Measurements from ENCODE around the gene EPG5. TPM values are rescaled to one million over a fixed set of nuclear protein-coding genes. Genes with fewer than 3 reads are reported as not detected.
A peak's percentile ranks its signal among the peaks of the same experiment; 100 is the strongest.
"Not testable (repeated sequence)": the region's sequence is repeated elsewhere in the genome, so short reads cannot be mapped to it uniquely, and the experiment has no call there.

The EPG5 gene
- total RNA-seq, 1 experiment from 2014 or later: 5.8 TPM

DNA sequence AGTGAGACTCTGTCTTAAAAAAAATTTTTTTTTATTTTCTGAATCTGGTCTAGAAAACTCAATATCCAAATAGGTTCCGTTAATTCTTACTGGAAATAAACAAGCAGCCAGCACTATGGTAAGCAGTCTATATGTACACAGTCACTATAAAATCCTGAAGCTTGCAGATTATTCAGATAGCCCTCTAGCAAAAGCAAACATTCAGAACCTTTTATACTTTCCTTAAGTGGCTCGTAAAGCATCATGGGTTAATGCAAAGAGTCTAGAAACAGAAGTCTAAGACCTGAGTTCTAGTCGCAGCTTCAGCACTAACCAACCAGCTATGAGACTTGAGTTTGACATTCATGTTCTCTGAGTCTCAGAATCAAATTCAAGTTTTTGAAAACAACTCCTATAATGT is 89.7 kb downstream of the EPG5 start:
- no peak for DNase-seq (ENCODE audit: low spot score)
- in situ Hi-C loops (cut with HindIII; ENCODE audit: low sequenced_read_pairs): no loop called here

DNA sequence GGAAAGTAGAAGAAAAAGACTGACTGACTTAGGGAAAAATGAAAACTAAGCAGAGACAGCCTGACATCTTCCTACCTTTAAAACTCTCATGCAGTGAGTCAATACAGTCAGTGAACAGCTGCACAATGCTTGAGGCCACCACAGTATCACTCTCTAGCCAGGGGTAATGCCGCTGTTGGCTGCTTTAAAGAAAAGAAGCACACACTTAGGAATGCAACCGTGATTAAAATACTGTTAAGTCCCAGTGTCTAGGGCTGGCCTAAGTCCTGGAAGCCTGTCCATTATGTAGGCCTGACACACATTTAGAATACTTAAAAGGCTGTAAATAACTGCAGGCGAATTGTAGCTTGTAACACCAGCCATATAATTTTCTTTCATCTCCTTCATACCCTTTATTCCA is 91.0 kb downstream of the EPG5 start:
- in situ Hi-C loops (cut with HindIII; ENCODE audit: low sequenced_read_pairs): no loop called here
- DNase-seq (ENCODE audit: low spot score): no peak

DNA sequence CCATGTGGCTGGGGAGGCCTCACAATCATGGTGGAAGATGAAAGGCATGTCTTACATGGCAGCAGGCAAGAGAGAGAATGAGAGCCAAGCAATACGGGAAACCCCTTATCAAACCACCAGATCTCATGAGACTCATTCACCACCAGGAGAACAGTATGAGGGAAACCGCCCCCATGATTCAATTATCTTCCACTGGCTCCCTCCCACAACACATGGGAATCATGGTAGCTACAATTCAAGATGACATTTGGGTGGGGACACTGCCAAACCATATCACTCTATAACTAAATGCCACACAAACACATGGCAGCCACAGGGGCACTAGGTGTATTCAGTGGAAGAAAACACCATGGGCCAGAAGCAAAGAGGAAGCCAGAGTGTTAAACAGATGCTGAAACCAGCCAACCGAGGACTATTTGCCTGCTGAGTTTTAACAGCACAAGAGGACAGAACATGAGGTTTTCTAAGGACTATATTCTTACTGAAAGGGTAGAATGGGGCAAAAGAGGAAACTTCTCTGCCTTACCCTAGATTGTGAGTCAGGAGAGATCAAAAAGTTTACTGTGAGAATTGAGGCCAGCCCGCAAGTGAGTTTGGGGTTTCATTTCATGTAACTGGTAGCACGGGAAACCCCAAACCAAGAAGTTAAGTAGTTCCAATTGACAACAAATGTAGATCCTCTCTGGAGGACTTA is 92.5 kb downstream of the EPG5 start:
- in situ Hi-C loops (cut with HindIII; ENCODE audit: low sequenced_read_pairs): no loop called here
- no peak for DNase-seq (ENCODE audit: low spot score)

DNA sequence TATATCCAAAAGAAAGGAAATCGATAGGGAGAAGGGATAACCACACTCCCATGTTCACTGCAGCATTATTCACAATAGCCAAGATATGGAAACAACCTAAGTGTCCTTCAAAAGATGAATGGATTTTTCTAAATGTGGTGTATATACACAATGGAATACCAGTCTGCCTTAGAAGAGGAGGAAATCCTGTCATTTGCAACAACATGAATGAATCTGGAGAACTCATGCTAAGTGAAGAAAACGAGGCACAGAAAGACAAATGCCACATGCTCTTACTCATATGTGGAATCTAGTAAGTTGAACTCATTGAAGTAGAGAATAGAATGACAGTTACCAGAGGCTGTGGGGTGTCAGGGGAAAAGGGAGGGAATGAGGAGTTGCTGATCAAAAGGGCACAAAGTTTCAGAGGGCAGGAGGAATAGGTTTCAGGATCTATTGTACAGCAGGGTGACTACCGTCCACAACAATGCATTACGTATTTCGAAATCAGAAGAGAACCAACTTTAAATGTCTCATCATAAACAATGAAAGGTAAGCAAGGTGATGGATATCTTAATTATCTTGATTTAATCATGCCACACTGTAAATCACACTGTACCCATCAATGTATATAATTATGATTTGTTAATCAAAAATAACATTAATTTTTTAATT is 95.6 kb downstream of the EPG5 start:
- in situ Hi-C loops (cut with HindIII; ENCODE audit: low sequenced_read_pairs): no loop called here
- DNase-seq (ENCODE audit: low spot score): no peak

DNA sequence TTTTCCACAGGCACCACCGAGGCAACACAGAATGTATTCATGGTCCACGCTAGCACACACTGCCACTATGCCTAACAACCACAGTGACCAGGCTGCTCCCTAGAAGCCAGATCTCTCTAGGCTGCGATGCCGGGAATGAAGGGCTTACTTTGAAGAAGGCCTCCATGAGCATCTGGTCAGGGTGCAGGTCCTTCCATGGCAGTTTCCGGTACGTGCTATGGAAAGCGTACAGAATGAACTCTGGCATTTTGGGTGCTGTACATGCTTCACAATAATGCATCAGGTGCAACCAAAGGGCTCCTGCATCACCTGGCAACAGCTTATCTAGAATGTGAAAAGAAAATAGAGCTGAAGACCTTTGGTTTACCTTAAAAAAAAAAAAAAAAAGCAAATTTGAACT is 96.7 kb downstream of the EPG5 start:
- in situ Hi-C loops (cut with HindIII; ENCODE audit: low sequenced_read_pairs): no loop called here
- DNase-seq (ENCODE audit: low spot score): no peak

DNA sequence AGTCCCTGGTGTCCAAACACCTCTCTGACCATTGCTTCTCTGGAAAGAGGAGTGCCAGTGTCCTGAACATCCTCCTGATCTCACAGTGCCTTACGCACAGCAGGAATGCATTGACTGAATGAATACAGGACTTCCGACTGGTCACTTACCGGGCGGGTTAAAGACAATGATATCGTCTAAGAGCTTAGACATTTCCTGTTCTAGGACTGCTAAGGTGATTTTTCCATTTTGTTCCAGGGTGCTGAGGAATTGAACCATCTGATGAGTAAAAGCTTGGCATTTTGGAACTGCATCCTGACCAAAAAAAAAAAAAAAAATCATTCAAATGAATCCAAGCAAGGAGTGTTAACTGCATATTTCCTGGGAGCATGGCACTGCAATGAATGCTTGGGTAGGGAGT is 101.7 kb downstream of the EPG5 start:
- no peak for DNase-seq (ENCODE audit: low spot score)
- in situ Hi-C loops (cut with HindIII; ENCODE audit: low sequenced_read_pairs): no loop called here

DNA sequence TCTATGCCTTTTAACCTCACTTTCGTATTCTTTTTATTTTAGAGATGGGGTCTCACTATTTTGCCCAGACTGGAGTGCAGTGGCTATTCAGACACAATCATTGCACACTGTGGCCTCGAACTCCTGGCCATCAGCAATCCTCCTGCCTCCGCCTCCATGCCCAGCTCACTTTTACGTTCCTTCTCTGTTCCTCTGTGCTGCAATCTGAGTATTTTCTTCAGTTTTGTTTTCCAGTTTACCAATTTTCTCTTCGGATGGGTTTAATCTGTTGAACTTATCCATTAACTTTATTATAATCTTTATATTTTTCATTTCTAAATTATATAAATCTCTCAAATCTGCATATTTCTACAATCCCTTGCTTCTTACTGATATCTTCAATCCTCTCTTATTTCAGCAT is 103.0 kb downstream of the EPG5 start:
- in situ Hi-C loops (cut with HindIII; ENCODE audit: low sequenced_read_pairs): no loop called here
- DNase-seq (ENCODE audit: low spot score): no peak

DNA sequence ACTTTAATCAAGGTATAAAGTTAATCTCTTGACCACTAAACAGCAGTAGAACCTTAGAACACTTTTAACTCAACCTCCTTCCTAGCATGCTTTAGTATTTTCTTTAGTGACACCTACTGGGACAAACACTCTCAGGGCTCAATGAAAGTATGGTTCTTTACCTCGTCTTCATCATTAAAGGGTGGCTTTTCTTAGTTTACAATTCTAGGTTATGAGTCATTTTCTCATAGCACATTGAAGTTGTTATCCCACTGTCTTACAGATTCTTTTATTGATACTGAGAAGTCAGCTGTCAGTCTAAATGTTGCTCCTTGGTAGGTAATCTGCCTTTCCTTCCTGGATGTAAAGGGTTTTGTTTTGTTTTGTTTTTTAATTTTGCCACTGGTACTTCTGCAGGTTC is 103.7 kb downstream of the EPG5 start:
- no peak for DNase-seq (ENCODE audit: low spot score)
- in situ Hi-C loops (cut with HindIII; ENCODE audit: low sequenced_read_pairs): no loop called here

DNA sequence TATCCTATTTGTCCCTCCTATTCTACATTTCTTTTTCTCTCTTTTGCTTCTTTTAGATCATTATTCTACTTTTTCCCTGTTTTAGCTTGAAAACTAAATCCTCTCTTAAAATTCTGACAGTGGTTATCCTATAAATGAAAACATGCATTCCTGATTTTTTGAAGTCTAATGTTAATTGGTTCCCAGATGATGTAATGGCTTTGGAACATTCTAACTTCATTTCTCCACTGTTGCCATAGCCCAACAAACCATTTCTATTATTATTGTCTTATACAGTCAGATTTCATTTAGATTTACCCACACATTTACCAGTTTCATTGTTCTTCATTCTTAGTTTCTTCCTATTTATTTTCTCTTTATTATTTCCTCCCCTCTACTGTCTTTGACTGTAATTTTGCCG is 105.2 kb downstream of the EPG5 start:
- no peak for DNase-seq (ENCODE audit: low spot score)
- in situ Hi-C loops (cut with HindIII; ENCODE audit: low sequenced_read_pairs): no loop called here

DNA sequence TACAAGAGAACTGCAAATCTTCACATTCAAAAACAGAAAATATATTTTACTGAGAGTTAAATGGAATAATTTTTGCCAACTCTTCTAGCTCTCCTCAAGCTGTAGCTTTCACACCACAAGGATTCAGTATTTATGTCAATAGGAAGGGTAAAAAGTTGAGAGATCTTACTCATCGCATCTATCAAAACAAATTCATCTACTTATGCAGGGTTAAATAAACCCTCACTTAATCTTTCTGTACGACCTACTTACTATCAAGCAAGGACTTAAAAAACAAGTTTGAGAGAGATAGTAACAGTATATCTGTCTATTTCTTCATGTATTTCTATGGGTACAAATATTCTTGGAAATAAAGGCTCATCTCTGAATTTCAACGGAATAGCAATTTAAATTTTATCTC is 106.2 kb downstream of the EPG5 start:
- in situ Hi-C loops (cut with HindIII; ENCODE audit: low sequenced_read_pairs): no loop called here
- DNase-seq (ENCODE audit: low spot score): no peak

DNA sequence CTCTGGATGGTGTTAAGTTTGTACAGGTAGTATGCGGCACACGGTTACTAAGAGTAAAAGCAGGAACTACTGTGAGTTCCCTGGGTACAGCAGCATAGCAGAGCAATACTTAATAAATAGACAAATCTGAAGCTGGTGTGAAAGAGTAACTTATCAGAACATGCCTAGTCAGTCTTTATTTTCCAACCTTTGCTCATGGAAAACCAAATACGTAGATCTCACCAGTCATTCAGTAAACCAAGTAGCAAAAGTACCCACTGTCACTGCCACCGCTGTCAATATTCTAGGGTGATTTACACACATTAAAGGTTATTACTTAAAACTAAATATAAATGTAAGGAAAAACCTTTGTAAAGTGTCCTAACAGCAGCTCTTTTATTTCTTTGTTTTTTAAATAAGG is 106.6 kb downstream of the EPG5 start:
- in situ Hi-C loops (cut with HindIII; ENCODE audit: low sequenced_read_pairs): no loop called here
- DNase-seq (ENCODE audit: low spot score): no peak

DNA sequence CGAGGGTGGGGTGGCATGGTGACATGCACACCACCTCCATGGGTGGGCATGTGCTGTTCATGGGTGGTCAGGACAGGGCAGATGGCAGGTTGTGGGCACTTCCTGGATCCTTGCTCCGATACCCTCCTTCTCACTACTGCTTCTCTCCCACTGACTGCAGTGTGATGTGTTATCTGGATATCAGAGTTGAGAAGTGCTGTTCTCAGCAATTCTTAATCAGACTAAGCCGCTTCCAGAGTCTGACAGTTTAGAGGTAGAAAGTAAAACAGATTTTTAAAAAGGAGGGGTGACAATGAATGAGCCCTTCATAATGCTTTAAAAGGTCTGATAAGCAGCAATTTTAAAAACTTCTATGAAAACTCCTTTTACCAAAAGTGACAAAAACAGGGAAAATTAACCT is 107.8 kb downstream of the EPG5 start:
- no peak for DNase-seq (ENCODE audit: low spot score)
- in situ Hi-C loops (cut with HindIII; ENCODE audit: low sequenced_read_pairs): no loop called here

DNA sequence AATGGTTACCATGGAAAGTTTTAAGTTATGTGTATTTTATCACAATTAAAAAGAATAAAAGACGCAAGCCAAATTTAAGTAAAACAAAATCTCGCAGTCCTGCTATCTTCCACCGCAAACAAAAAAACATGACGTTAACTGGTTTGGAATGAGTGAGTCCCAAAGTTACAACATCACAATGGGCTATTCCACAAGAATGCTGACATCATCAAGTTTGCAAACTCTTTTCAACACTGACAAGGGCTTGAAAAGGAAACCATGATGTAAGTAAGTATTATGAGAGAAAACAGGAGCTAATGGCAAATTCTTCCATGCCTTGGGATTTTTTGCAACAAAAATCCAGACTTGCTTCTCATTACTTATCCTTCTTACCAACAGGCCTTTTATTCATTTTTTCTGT is 110.6 kb downstream of the EPG5 start:
- no peak for DNase-seq (ENCODE audit: low spot score)
- in situ Hi-C loops (cut with HindIII; ENCODE audit: low sequenced_read_pairs): no loop called here

DNA sequence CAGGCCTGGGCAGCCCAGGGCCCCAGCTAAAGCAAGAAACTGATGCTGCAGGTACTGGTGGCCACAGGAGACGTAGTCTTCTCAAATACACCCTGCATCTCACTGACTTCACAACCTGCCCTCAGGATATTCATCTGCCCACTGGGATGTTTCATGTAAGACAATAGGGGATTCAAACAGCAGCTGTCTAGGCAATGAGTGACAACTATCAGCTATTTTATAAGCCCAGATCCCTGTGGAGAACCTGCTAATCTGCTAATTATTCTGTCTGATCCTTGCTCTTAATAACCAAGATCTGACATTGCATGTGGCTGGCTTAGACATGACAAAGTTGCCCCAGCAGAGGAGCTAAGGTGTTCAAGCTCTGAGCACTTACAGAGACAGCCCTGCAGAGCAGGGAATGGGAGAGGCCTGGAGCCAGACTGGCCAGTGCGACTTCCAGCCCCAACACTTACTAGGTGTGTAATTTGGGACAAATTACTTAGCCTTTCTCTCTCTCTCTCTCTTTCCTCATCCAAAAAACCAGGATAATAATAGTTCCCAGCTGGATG is 113.0 kb downstream of the EPG5 start:
- in situ Hi-C loops (cut with HindIII; ENCODE audit: low sequenced_read_pairs): no loop called here
- DNase-seq (ENCODE audit: low spot score): no peak

DNA sequence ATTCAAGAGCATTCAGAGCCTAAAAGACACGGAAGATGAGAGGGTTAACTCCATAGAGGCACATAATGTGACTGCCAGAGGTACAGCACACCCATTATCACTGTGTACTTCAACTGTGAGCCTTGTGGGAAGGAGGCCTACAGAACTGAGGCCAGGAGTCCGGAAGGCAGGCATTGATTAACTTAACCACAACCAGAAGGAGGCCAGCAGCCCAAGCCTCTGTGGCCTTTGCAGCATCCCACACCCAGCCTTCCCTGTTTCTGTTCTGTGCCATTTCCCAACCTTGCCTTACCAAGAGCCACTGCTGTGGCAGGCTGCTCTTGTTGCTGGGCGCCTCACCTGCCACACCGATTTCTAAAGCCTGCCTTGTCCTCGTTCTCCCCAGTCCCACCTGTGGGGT is 114.5 kb downstream of the EPG5 start:
- in situ Hi-C loops (cut with HindIII; ENCODE audit: low sequenced_read_pairs): no loop called here
- no peak for DNase-seq (ENCODE audit: low spot score)

DNA sequence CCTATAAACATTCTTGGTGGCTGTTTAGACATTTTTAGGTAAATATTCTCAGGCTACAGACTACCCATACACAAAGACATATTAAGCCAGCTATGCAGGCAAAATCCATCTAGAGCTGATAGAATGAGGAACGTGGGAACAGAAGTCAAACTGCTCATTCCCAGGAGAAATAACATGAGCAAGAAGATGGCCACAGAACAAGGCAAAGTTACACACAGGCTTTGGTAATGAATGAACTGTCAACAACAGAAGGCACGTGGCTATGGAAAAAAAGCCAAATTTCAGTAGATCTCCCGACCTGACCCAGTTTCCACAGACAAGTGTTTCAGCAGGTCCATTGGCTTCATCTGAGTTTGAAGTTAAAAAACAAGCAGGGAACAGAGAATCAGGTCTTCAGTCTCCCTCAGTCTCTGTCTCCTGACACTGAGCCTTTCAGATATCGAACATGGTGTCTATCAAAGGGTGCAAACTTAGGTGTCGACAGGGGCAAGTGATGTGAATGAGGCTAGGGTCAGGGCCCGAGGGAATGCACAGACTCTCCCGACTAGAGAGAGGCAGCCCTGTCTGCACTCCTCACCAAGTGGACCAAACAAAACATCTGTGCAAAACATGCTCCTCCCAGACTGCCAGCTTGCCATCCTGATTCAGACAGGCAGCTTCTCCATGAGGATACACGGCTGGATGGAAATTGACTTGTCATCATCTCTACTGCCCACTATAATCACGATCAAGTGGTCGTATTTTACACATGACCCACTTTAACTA is 115.8 kb downstream of the EPG5 start:
- DNase-seq (ENCODE audit: low spot score): peak; percentile 60
- in situ Hi-C loops (cut with HindIII; ENCODE audit: low sequenced_read_pairs): no loop called here

DNA sequence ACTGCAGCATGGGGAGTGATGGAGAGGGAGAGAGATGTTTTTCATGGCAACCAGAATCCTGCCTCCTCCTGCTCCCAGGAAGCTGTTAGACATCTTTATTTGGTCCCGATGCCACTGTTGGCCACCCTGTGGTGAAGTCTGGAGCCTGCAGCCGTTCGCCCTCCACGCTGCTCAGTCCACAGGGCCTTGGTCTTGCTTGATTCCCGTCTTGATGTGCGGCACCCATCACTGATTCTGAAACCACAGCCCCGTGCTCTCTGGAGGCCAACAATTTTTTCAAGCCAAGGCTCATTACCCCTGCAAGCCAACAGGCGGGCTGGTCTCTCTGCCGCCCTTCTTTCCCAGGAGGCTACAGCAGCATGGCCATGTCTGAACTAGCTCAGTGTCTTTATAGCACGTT is 117.1 kb downstream of the EPG5 start:
- in situ Hi-C loops (cut with HindIII; ENCODE audit: low sequenced_read_pairs): no loop called here
- no peak for DNase-seq (ENCODE audit: low spot score)

DNA sequence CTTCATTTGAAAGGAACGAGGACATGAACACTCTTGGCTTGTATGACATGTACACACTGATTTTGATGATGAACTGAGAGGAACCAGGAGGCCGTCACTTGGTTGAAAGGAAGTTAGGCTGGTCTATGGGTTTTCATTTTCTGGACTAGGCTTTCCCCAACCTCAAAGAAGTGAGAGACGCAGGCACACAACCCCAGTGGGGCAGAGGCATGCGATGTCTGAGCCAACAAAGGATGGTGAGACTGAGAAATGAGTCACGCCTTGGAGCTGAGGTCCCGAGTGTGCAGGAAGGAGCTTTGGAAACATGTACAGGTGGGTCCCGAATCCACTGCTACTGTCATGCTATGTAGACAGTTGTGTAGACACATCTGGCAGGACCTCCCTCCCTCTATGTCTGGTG is 117.6 kb downstream of the EPG5 start:
- in situ Hi-C loops (cut with HindIII; ENCODE audit: low sequenced_read_pairs): no loop called here
- no peak for DNase-seq (ENCODE audit: low spot score)

DNA sequence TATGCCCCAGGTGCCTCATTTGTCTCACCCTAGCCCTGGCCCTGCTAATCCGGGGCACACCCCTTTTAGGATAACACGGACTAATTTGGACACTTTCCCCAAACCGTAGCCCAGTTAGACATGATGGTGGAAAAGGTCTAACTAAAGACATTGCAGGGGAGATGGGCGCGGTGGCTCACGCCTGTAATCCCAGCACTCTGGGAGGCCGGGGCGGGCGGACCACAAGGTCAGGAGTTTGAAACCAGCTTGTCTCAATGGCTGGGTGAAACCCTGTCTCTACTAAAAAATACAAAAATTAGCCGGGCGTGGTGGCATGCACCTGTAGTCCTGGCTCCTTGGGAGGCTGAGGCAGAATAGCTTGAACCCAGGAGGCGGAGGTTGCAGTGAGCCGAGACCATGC is 118.5 kb downstream of the EPG5 start:
- DNase-seq (ENCODE audit: low spot score); in situ Hi-C loops (cut with HindIII; ENCODE audit: low sequenced_read_pairs): not testable (repeated sequence)

DNA sequence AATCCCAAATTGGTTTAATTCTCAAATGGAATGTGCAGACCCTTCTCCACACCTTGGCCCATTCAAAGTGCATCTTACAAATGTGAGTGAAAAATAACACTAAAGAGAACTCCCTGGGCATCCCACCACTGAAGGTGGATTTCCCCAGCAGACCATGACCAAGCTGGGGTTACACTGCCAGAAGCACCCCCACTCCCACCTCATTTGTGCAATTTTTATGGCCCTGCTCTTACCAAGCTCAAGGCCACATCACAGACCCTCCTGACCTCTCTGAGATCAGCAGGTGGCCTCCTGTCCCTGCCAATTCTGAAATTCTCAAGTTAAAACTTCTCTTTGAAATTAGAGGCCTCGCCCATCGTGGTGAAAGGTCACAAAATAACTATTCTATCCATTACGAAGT is 120.0 kb downstream of the EPG5 start:
- DNase-seq (ENCODE audit: low spot score): no peak
- in situ Hi-C loops (cut with HindIII; ENCODE audit: low sequenced_read_pairs): no loop called here

All from G401 (cell line).